Stomach (tissue), 9 donors: Measurements from ENCODE around the gene TMTC2. TPM values are rescaled to one million over a fixed set of nuclear protein-coding genes. Genes with fewer than 3 reads are reported as not detected.

Source experiments
- DNase-seq, 2 donors: peaks; one replicate each; pipeline versions ENCODE4 v3.0.0 to v3.0.0-alpha.2; 2013 to 2019
- H3K27ac ChIP-seq, 5 donors: fragments of 200-600 bp in 4 of 5; sonication (generic) in 4 of 5; one replicate each; pipeline ENCODE4 v1.5.1; 2013 to 2019; ENCODE audit warnings: mild to moderate bottlenecking in 1 of 5, moderate library complexity in 1 of 5
- H3K27me3 ChIP-seq, 3 donors: fragments of 200-600 bp; sonication (generic); one replicate each; pipeline ENCODE4 v1.5.1; 2017 to 2019; ENCODE audit warnings: mixed run types in 1 of 3
- H3K36me3 ChIP-seq, 4 donors: fragments of 200-600 bp; sonication (generic); 1 replicate in 3 of 4; 2 replicates in 1 of 4; pipeline ENCODE4 v1.5.1; 2016 to 2019
- H3K4me1 ChIP-seq, 4 donors: fragments of 200-600 bp; sonication (generic); one replicate each; pipeline ENCODE4 v1.5.1; 2016 to 2019
- H3K4me3 ChIP-seq, 4 donors: fragments of 200-600 bp; sonication (generic) in 3 of 4; one replicate each; pipeline ENCODE4 v1.5.1; 2016 to 2019; ENCODE audit warnings: mild to moderate bottlenecking in 1 of 4
- H3K9me3 ChIP-seq, 4 donors: fragments of 200-600 bp; sonication (generic); one replicate each; pipeline ENCODE4 v1.5.1; 2016 to 2019
- CTCF ChIP-seq, 7 experiments: fragments of 450-650 bp in 4 of 7; fragments of 200-600 bp in 3 of 7; sonication (generic) in 3 of 7; IDR thresholded peaks; one replicate each; pipeline ENCODE4 v1.5.1; 2016 to 2019; ENCODE audit warnings: antibody characterized with exemption in 7 of 7, control low read depth in 2 of 7, mild to moderate bottlenecking in 1 of 7
- EP300 ChIP-seq: sonication (generic); formaldehyde crosslinking; IDR thresholded peaks from one replicate; pipeline ENCODE4 v1.6.1; 2017; ENCODE audit warnings: antibody characterized with exemption
- POLR2A ChIP-seq, 4 donors: fragments of 450-650 bp; IDR thresholded peaks; one replicate each; pipeline ENCODE4 v1.6.1; 2016; ENCODE audit warnings: antibody characterized with exemption in 4 of 4, control low read depth in 2 of 4, mild to moderate bottlenecking in 1 of 4, moderate library complexity in 1 of 4
- POLR2AphosphoS5 ChIP-seq, 3 donors: sonication (generic); formaldehyde crosslinking; IDR thresholded peaks; one replicate each; pipeline ENCODE4 v1.6.1; 2016; ENCODE audit warnings: antibody characterized with exemption in 3 of 3
- whole genome bisulfite sequencing, 5 donors: extraction: QIAGEN DNeasy Blood & Tissue Kit in 3 of 5; methylation state at CpG; one replicate each; pipeline versions ENCODE4 v1.1.5 to v1.1.7; 2013 to 2018; 5-methylcytosine and 5-hydroxymethylcytosine counted together
- intact Hi-C: fragments of 100-400 bp; cut with DNase I; formaldehyde crosslinking; loops from one replicate; pipeline ENCODE4 v1.15.1; 2023; ENCODE audit warnings: low total_unique reads
- polyA plus RNA-seq, 3 donors: library from polyadenylated mRNA; stranded (reverse); fragments of 200-250 nt; gene quantifications; one replicate each; pipeline ENCODE4 v1.2.3, GENCODE V29; 2013
- total RNA-seq, 5 donors: library from RNA; depleted of rRNA; stranded (reverse); fragments of >200 nt; gene quantifications; one replicate each; pipeline versions ENCODE4 v1.1.0 to v1.2.3, GENCODE V29; 2014 to 2016
- donor health status: healthy with polysubstance abuse.
- donor health status: Bipolar disorder and iron deficiency.
- donor health status: healthy.

TMTC2 gene
- total and polyA plus RNA-seq, 8 donors, result 6.1 to 60.0 (median 27.5) TPM

GRCh38 chr12:82690006-82690405, 3.3 kb downstream of the TMTC2 start:
- no peak for TF ChIP-seq POLR2AphosphoS5 (IDR thresholded peaks at IDR 0.05)
- TF ChIP-seq POLR2A (IDR thresholded peaks at IDR 0.05), result no peak
- TF ChIP-seq CTCF (IDR thresholded peaks at IDR 0.05), result no peak
- TF ChIP-seq EP300, result no peak
- no peak for DNase-seq
- Histone ChIP-seq H3K4me1 (peaks cover 0 to 54% (median 24%) of the 10 kb centered on the region in 4 donors), H3K36me3 (peaks cover 8 to 16% (median 11%) of the 10 kb centered on the region in 4 donors), H3K27me3 (no peaks in the 10 kb centered on the region), H3K27ac (no peak overlapping the region), H3K9me3 (no peaks in the 10 kb centered on the region), H3K4me3 (no peak overlapping the region)
- intact Hi-C loops, result no loop called here
- 62 to 85% (median 72%) methylated on average over 1 of the region's 1 CpG for WGBS, 5 donors

GRCh38 chr12:82691513-82691912, 4.8 kb downstream of the TMTC2 start:
- Histone ChIP-seq H3K27ac (no peak overlapping the region), H3K36me3 (peaks cover 8 to 16% (median 11%) of the 10 kb centered on the region in 4 donors), H3K4me3 (no peak overlapping the region), H3K4me1 (peaks cover 0 to 45% (median 22%) of the 10 kb centered on the region in 4 donors), H3K27me3 (no peaks in the 10 kb centered on the region), H3K9me3 (no peaks in the 10 kb centered on the region)
- intact Hi-C loops, result no loop called here
- 34 to 70% (median 50%) methylated on average over 1 of the region's 1 CpG for WGBS, 5 donors
- TF ChIP-seq POLR2AphosphoS5 (IDR thresholded peaks at IDR 0.05), result no peak
- TF ChIP-seq CTCF (IDR thresholded peaks at IDR 0.05), result no peak
- TF ChIP-seq EP300, result no peak
- no peak for TF ChIP-seq POLR2A (IDR thresholded peaks at IDR 0.05)
- DNase-seq, result no peak

GRCh38 chr12:82694276-82694675, 7.6 kb downstream of the TMTC2 start:
- intact Hi-C loops, result no loop called here
- peaks cover 0 to 29% (median 12%) of the 10 kb centered on the region in 4 donors for H3K4me1 ChIP-seq

GRCh38 chr12:82694970-82695369, 8.3 kb downstream of the TMTC2 start:
- Histone ChIP-seq H3K4me3 (no peak overlapping the region), H3K4me1 (peaks cover 0 to 22% (median 9%) of the 10 kb centered on the region in 4 donors), H3K27me3 (no peaks in the 10 kb centered on the region), H3K27ac (no peak overlapping the region), H3K9me3 (no peaks in the 10 kb centered on the region), H3K36me3 (peaks cover 8 to 16% (median 11%) of the 10 kb centered on the region in 4 donors)
- 70 to 90% (median 83%) methylated on average over 2 of the region's 2 CpGs for WGBS, 5 donors
- intact Hi-C loops, result no loop called here
- DNase-seq, result no peak
- TF ChIP-seq POLR2AphosphoS5 (IDR thresholded peaks at IDR 0.05) (no peak), EP300 (no peak), POLR2A (IDR thresholded peaks at IDR 0.05) (no peak), CTCF (IDR thresholded peaks at IDR 0.05) (no peak)

More at GRCh38 chr12:82694276-82694675, 7.6 kb downstream of the TMTC2 start:
- Histone ChIP-seq H3K27me3 (no peaks in the 10 kb centered on the region), H3K4me3 (no peak overlapping the region), H3K27ac (no peak overlapping the region), H3K36me3 (peaks cover 8 to 16% (median 11%) of the 10 kb centered on the region in 4 donors), H3K9me3 (no peaks in the 10 kb centered on the region)
- no peak for TF ChIP-seq POLR2A (IDR thresholded peaks at IDR 0.05)
- TF ChIP-seq EP300, result no peak
- no peak for TF ChIP-seq CTCF (IDR thresholded peaks at IDR 0.05)
- no peak for TF ChIP-seq POLR2AphosphoS5 (IDR thresholded peaks at IDR 0.05)
- 58 to 80% (median 75%) methylated on average over 3 of the region's 3 CpGs for WGBS, 5 donors
- no peak for DNase-seq
